HL-60 (cell line): ENCODE results near the gene EEF2.

Experiments used
- CTCF ChIP-seq: IDR thresholded peaks from one replicate; pipeline ENCODE4 v1.5.1; 2011; ENCODE audit warnings: low read length, control low read depth, inconsistent platforms; ENCODE audit not compliant: insufficient read depth
- POLR2AphosphoS5 ChIP-seq: IDR thresholded peaks from 2 replicates; pipeline ENCODE4 v1.6.1; 2012; ENCODE audit warnings: low read depth
- REST ChIP-seq: IDR thresholded peaks from 2 replicates; pipeline ENCODE4 v1.6.1; 2012; ENCODE audit warnings: low read depth; ENCODE audit not compliant: insufficient replicate concordance
- SPI1 ChIP-seq: IDR thresholded peaks from 2 replicates; pipeline ENCODE4 v1.6.1; 2012; ENCODE audit warnings: low read depth, mild to moderate bottlenecking, borderline replicate concordance

- TF ChIP-seq CTCF (no peak), POLR2AphosphoS5 (no peak), REST (no peak), SPI1 (no peak)
These were observed 15.6 kb downstream of the EEF2 start for GRCh38 chr19:3969435-3970312.
